ENCODE measurements around the gene KRT17.

DNA sequence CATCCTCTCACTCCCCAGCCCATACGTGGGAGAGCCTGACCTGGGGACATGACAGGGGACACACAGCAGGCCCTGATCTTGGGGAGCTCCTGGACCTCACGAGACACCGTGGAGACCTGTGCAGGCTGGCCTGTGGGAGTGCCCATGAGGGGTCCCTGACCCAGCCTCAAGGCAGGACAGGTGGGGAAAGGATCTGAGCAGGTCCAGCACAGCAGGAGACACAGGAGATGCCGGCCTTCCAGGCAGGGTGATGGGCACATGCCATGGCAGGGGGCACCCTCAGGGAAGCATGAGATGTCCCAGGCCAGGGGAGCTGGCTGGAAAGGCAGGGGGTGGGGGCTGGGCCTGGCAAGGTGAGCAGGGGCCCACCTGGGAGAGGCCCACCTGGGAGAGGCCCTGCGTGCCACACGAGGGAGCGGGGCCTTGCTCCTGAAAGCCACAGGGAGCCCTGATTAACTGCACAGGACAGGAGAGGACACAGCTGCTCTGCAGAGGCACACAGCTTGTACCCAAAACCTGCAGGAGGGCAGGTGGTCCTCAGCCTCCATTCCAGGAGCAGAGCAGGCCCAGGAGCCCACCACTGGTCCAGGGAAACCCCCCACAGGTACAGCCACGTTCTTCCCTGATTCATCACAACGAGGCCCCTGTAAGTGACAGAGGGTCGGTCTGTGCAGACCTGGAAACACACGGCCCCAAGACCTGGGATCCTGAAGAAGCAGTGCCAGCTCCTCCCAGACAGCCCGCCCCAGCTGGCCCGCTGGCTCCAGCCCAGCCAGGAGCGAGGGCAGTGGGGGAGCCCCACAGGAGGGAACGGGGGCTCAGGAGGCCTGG, 26.6 kb upstream of the KRT17 start:
- no peak for TF ChIP-seq POLR2A (IDR thresholded peaks at IDR 0.05)
- TF ChIP-seq, protein P1, sequence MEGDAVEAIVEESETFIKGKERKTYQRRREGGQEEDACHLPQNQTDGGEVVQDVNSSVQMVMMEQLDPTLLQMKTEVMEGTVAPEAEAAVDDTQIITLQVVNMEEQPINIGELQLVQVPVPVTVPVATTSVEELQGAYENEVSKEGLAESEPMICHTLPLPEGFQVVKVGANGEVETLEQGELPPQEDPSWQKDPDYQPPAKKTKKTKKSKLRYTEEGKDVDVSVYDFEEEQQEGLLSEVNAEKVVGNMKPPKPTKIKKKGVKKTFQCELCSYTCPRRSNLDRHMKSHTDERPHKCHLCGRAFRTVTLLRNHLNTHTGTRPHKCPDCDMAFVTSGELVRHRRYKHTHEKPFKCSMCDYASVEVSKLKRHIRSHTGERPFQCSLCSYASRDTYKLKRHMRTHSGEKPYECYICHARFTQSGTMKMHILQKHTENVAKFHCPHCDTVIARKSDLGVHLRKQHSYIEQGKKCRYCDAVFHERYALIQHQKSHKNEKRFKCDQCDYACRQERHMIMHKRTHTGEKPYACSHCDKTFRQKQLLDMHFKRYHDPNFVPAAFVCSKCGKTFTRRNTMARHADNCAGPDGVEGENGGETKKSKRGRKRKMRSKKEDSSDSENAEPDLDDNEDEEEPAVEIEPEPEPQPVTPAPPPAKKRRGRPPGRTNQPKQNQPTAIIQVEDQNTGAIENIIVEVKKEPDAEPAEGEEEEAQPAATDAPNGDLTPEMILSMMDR (IDR thresholded peaks at IDR 0.05), result no peak

Data from adrenal gland (tissue), 5 donors.